H1 (cell line): Measurements from ENCODE around the gene KIZ. TPM values are rescaled to one million over a fixed set of nuclear protein-coding genes. Genes with fewer than 3 reads are reported as not detected.

ENCODE experiments used
- KDM4A ChIP-seq: IDR thresholded peaks from one replicate; pipeline ENCODE4 v1.7.1; 2012; ENCODE audit warnings: low read depth, mild to moderate bottlenecking, moderate library complexity, low read length, inconsistent platforms; ENCODE audit not compliant: severe bottlenecking
- POU5F1 ChIP-seq: IDR thresholded peaks from 2 replicates; pipeline ENCODE4 v1.6.1; 2011; ENCODE audit warnings: low read depth, mild to moderate bottlenecking, low read length, moderate library complexity
- YY1 ChIP-seq: IDR thresholded peaks from 2 replicates; pipeline ENCODE4 v1.6.1; 2011; ENCODE audit warnings: low read depth, mild to moderate bottlenecking, low read length
- polyA plus RNA-seq, 7 experiments: library from polyadenylated mRNA; depleted of rRNA in 3 of 7; stranded (reverse) in 5 of 7; unstranded in 2 of 7; fragments of >200 nt in 5 of 7; fragments of 200-250 nt in 2 of 7; gene quantifications; 1 replicate in 5 of 7; 2 replicates in 1 of 7; 4 replicates in 1 of 7; pipeline versions ENCODE4 v1.2.1 to v1.2.3, GENCODE V29; 2011 to 2013; ENCODE audit warnings: missing spikeins in 2 of 7, mixed read lengths in 2 of 7
- total RNA-seq: library from RNA; stranded (reverse); fragmentation: NEBNext Ultra II Directional; extraction: Animal tissue kit (Norgen Biotek cat#: 25700); gene quantifications from 2 replicates; pipeline ENCODE4 v1.2.1, GENCODE V29; 2021

The KIZ gene
- total and polyA plus RNA-seq, 2 of the 8 experiments (the other 6 are each of a cell fraction or from before 2014, with no cell fraction given): 13.0 to 51.7 TPM

GRCh38 chr20:21162631-21163030, 36.7 kb downstream of the KIZ start (continued):
- TF ChIP-seq KDM4A: no peak
- no peak for TF ChIP-seq YY1
- no peak for TF ChIP-seq POU5F1
